ENCODE results near the gene SHROOM4. TPM values are rescaled to one million over a fixed set of nuclear protein-coding genes. Genes with fewer than 3 reads are reported as not detected.

The SHROOM4 gene
- total RNA-seq, 1 experiment from 2014 or later: 0.13 TPM

DNA sequence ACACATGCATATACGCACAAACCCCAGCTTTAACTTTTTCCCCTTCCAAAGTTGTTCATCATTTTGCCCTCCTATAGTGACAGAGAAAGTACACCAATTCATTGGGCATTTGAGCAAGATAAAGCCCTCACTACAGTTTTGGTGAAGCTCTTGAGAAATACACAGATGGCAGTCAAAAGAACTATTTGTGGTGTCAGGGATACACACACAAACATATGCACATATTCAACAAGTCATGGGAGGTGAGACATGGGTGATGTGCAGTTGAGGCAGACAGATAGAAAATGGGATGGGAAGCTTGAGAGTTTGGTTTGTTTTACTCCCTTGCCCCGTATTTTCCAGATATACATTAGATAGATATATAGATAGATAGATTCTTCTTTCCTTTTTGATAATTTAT lies 11.8 kb upstream of the SHROOM4 start:
- DNase-seq (ENCODE audit: low read depth, low spot score) (no peak), ATAC-seq (no peak)
- Histone ChIP-seq H3K36me3 (ENCODE audit: control insufficient read depth, insufficient read depth, low read length) (no peaks in the 10 kb centered on the region), H3K27ac (ENCODE audit: low read length) (no peak overlapping the region), H3K9me3 (ENCODE audit: control insufficient read depth, insufficient read depth, low read depth, low read length) (no peaks in the 10 kb centered on the region), H3K27me3 (ENCODE audit: control insufficient read depth, insufficient read depth, low read length) (no peaks in the 10 kb centered on the region), H3K4me1 (ENCODE audit: control insufficient read depth, insufficient read depth, low read length) (no peaks in the 10 kb centered on the region), H3K4me3 (ENCODE audit: low read depth in 2 of 2, low read length in 2 of 2) (no peak overlapping the region)
- POLR2A ChIA-PET: no interaction called here
- TF ChIP-seq POLR2AphosphoS5 (IDR thresholded peaks at IDR 0.05; ENCODE audit: low read depth, low read length) (no peak), CTCF (IDR thresholded peaks at IDR 0.05) (no peak)
- in situ Hi-C loops (cut with HindIII; ENCODE audit: low pct_unique_long_range_greater_than_20kb, low sequenced_read_pairs): no loop called here
- intact Hi-C loops (cut with micrococcal nuclease; ENCODE audit: unreplicated experiment): no loop called here
- CTCF ChIA-PET: no interaction called here
- no TSS peak for BruUV-seq (replicated peaks)

DNA sequence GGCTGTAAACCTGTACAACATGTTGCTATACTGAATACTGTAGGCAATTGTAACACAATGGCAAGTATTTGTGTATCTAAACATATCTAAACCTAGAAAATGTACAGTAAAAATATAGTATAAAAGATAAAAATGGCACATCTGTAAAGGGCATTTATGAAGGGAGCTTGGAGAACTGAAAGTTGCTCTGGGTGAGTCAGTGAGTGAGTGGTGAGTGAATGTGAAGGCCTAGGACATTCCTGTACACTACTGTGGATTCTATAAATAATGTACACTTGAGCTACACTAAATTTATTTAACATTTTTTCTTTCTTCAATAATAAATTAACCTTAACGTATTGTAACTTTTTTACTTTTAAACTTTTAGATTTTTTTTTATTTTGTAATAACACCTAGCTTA lies 5.0 kb upstream of the SHROOM4 start:
- intact Hi-C loops (cut with micrococcal nuclease; ENCODE audit: unreplicated experiment): no loop called here
- POLR2A ChIA-PET: no interaction called here
- BruUV-seq (replicated peaks): no TSS peak

More for the DNA sequence above, 5.0 kb upstream of the SHROOM4 start:
- Histone ChIP-seq H3K27ac (ENCODE audit: low read length) (no peak overlapping the region), H3K27me3 (ENCODE audit: control insufficient read depth, insufficient read depth, low read length) (no peaks in the 10 kb centered on the region), H3K4me1 (ENCODE audit: control insufficient read depth, insufficient read depth, low read length) (no peaks in the 10 kb centered on the region), H3K9me3 (ENCODE audit: control insufficient read depth, insufficient read depth, low read depth, low read length) (no peaks in the 10 kb centered on the region), H3K36me3 (ENCODE audit: control insufficient read depth, insufficient read depth, low read length) (no peaks in the 10 kb centered on the region), H3K4me3 (ENCODE audit: low read depth in 2 of 2, low read length in 2 of 2) (no peak overlapping the region)
- no peak for ATAC-seq
- CTCF ChIA-PET: no interaction called here
- DNase-seq (ENCODE audit: low read depth, low spot score): no peak
- in situ Hi-C loops (cut with HindIII; ENCODE audit: low pct_unique_long_range_greater_than_20kb, low sequenced_read_pairs): no loop called here
- TF ChIP-seq POLR2AphosphoS5 (IDR thresholded peaks at IDR 0.05; ENCODE audit: low read depth, low read length) (no peak), TCF7L2 (IDR thresholded peaks at IDR 0.05; ENCODE audit: low read depth, low read length) (no peak), SIN3A (IDR thresholded peaks at IDR 0.05; ENCODE audit: borderline replicate concordance, insufficient read depth, low read depth, low read length) (no peak), CTCF (IDR thresholded peaks at IDR 0.05) (no peak)
- TF ChIP-seq, protein P1, sequence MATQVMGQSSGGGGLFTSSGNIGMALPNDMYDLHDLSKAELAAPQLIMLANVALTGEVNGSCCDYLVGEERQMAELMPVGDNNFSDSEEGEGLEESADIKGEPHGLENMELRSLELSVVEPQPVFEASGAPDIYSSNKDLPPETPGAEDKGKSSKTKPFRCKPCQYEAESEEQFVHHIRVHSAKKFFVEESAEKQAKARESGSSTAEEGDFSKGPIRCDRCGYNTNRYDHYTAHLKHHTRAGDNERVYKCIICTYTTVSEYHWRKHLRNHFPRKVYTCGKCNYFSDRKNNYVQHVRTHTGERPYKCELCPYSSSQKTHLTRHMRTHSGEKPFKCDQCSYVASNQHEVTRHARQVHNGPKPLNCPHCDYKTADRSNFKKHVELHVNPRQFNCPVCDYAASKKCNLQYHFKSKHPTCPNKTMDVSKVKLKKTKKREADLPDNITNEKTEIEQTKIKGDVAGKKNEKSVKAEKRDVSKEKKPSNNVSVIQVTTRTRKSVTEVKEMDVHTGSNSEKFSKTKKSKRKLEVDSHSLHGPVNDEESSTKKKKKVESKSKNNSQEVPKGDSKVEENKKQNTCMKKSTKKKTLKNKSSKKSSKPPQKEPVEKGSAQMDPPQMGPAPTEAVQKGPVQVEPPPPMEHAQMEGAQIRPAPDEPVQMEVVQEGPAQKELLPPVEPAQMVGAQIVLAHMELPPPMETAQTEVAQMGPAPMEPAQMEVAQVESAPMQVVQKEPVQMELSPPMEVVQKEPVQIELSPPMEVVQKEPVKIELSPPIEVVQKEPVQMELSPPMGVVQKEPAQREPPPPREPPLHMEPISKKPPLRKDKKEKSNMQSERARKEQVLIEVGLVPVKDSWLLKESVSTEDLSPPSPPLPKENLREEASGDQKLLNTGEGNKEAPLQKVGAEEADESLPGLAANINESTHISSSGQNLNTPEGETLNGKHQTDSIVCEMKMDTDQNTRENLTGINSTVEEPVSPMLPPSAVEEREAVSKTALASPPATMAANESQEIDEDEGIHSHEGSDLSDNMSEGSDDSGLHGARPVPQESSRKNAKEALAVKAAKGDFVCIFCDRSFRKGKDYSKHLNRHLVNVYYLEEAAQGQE (IDR thresholded peaks at IDR 0.05; ENCODE audit: insufficient read depth in 1 of 2, low read depth in 2 of 2, low read length in 1 of 2): no peak

All from Panc1 (cell line).